VCaP (cell line): ENCODE measurements around the gene MICAL3.
"Not testable (repeated sequence)": the region's sequence is repeated elsewhere in the genome, so short reads cannot be mapped to it uniquely, and the experiment has no call there.

Experiments
- H3K27ac ChIP-seq: fragments of 450-650 bp; 2 replicates; pipeline ENCODE4 v1.5.1; 2017
- CTCF ChIP-seq: fragments of 450-650 bp; conservative IDR thresholded peaks from 2 replicates; pipeline ENCODE4 v1.5.1; 2017; ENCODE audit warnings: mild to moderate bottlenecking, moderate library complexity

Gene MICAL3, protein sequence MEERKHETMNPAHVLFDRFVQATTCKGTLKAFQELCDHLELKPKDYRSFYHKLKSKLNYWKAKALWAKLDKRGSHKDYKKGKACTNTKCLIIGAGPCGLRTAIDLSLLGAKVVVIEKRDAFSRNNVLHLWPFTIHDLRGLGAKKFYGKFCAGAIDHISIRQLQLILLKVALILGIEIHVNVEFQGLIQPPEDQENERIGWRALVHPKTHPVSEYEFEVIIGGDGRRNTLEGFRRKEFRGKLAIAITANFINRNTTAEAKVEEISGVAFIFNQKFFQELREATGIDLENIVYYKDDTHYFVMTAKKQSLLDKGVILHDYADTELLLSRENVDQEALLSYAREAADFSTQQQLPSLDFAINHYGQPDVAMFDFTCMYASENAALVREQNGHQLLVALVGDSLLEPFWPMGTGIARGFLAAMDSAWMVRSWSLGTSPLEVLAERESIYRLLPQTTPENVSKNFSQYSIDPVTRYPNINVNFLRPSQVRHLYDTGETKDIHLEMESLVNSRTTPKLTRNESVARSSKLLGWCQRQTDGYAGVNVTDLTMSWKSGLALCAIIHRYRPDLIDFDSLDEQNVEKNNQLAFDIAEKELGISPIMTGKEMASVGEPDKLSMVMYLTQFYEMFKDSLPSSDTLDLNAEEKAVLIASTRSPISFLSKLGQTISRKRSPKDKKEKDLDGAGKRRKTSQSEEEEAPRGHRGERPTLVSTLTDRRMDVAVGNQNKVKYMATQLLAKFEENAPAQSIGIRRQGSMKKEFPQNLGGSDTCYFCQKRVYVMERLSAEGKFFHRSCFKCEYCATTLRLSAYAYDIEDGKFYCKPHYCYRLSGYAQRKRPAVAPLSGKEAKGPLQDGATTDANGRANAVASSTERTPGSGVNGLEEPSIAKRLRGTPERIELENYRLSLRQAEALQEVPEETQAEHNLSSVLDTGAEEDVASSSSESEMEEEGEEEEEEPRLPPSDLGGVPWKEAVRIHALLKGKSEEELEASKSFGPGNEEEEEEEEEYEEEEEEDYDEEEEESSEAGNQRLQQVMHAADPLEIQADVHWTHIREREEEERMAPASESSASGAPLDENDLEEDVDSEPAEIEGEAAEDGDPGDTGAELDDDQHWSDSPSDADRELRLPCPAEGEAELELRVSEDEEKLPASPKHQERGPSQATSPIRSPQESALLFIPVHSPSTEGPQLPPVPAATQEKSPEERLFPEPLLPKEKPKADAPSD (N-terminal part only)

GRCh38 chr22:18024276-18024939 lies at the start of gene MICAL3:
Gene MICAL3 (minus strand): TSS chr22:18024561. CDS start chr22:17906812, 117,749 bp downstream.
- H3K27ac ChIP-seq: peak within 1 kb of the TSS; percentile 86
- peak; percentile 94 for TF ChIP-seq CTCF

GRCh38 chr22:18073927-18074326 lies 49.6 kb upstream of the MICAL3 start:
- not testable (repeated sequence) for H3K27ac ChIP-seq

DNA sequence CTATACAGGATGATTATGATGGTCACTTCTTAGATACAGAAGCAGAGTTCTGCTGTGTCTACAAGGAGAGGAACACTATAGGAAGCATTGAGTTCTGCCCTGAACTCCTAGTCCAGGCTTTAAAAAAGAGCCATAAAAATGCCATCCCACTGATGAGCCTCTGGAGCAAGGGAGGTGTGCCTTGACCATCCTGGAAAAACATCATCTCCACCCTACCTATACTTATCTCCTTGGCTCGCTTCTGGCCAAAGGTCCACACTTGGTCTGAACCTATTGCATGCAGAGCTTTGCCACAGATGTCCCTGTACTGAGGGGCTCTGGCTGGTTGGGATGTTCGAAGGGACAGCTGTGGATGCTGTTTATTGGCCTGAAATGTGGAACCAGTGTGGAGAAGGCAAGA lies 49.1 kb upstream of the MICAL3 start:
- TF ChIP-seq CTCF: no peak
- no peak overlapping the region; the same call in 1 of the 2 replicates for H3K27ac ChIP-seq

GRCh38 chr22:18071968-18072310 lies 47.6 kb upstream of the MICAL3 start:
- no peak for TF ChIP-seq CTCF
- peak overlapping the region; percentile 97 for H3K27ac ChIP-seq

GRCh38 chr22:18071307-18071967 lies 47.1 kb upstream of the MICAL3 start:
- peak; percentile 19 for TF ChIP-seq CTCF
- peak overlapping the region; percentile 97 for H3K27ac ChIP-seq

GRCh38 chr22:18070556-18071306 lies 46.4 kb upstream of the MICAL3 start:
- TF ChIP-seq CTCF: peak; percentile 77
- H3K27ac ChIP-seq: peak overlapping the region; percentile 97
